Calu3 (cell line): Measurements from ENCODE around the gene PDE4B. TPM values are rescaled to one million over a fixed set of nuclear protein-coding genes. Genes with fewer than 3 reads are reported as not detected.

ENCODE experiments used
- BruUV-seq: library from RNA; stranded (reverse); fragments of 400-500 nt; replicated peaks from 2 replicates; lab custom pipeline; 2021; lab: Mats Ljungman, UMichigan
- CTCF ChIA-PET: fragments of 300-600 bp; sonication (Branson Sonifier 250); formaldehyde crosslinking; loops from one replicate; lab custom pipeline; 2022; ENCODE audit warnings: antibody characterized with exemption; lab: Charles Lee
- DNase-seq: peaks from one replicate; pipeline ENCODE4 v3.0.0; 2022
- H3K27ac Mint-ChIP-seq: one replicate; pipeline ENCODE4 v1.8.0; 2022; ENCODE audit warnings: mixed read lengths; ENCODE audit not compliant: unreplicated experiment
- H3K27me3 Mint-ChIP-seq: one replicate; pipeline ENCODE4 v1.8.0; 2022; ENCODE audit warnings: mixed read lengths; ENCODE audit not compliant: unreplicated experiment
- H3K36me3 Mint-ChIP-seq: one replicate; pipeline ENCODE4 v1.8.0; 2022; ENCODE audit warnings: mild to moderate bottlenecking, moderate library complexity, mixed read lengths; ENCODE audit not compliant: insufficient read depth, unreplicated experiment
- H3K4me1 Mint-ChIP-seq: one replicate; pipeline ENCODE4 v1.8.0; 2022; ENCODE audit warnings: mild to moderate bottlenecking, low read depth, mixed read lengths; ENCODE audit not compliant: unreplicated experiment
- H3K4me3 Mint-ChIP-seq: one replicate; pipeline ENCODE4 v1.8.0; 2022; ENCODE audit warnings: mild to moderate bottlenecking, low read depth, moderate library complexity, mixed read lengths; ENCODE audit not compliant: unreplicated experiment
- H3K9me3 Mint-ChIP-seq: one replicate; pipeline ENCODE4 v1.8.0; 2022; ENCODE audit warnings: low read depth, mixed read lengths; ENCODE audit not compliant: unreplicated experiment
- CTCF ChIP-seq: fragments of 200-600 bp; IDR thresholded peaks from one replicate; pipeline ENCODE4 v1.8.0; 2022; ENCODE audit warnings: antibody characterized with exemption; ENCODE audit not compliant: unreplicated experiment
- intact Hi-C: fragments of 100-400 bp; cut with micrococcal nuclease; formaldehyde crosslinking; loops from one replicate; pipeline ENCODE4 v1.10.0; 2022; ENCODE audit not compliant: unreplicated experiment
- total RNA-seq: library from RNA; stranded (reverse); gene quantifications from 2 replicates; pipeline ENCODE4 v1.2.3, GENCODE V29; 2022

The PDE4B gene
- total RNA-seq, 1 experiment from 2014 or later: 2.9 TPM

DNA sequence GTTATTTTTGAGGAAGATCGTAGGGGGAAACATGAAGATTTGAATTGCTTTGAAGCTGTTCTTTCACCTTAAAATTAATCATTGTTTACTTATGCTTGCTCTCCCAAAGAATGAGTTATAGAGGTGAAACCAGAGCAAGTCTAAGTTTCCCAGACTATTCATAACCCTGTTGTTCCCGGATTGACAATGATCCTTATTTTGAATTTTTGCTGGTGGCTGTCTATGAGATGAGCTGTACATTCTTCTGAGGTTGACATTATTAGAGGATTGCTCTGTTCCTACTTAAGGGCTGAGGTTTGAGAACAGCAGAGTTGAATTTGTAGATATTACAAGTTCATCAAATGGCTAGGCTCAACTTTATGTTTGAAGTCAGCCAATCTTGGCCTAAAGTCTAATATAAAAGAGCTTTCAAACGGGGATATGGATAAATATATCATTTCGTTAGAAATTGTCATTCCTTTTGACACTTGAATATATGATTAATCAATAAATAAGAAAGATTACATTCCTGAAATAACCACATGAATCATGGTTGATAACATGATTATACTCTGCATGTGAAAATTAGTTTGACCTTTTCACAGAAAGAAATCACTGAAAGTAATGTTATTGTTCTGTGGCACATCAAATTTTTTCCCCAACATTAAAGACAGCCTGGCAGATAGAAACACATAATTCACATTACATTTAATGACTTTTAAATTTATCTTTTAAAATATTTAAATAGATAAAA lies 19.1 kb upstream of the PDE4B start:
- intact Hi-C loops: no loop called here
- Mint-ChIP-seq H3K36me3 (no peaks in the 10 kb centered on the region), H3K27ac (no peak overlapping the region), H3K4me1 (no peaks in the 10 kb centered on the region), H3K9me3 (no peaks in the 10 kb centered on the region), H3K27me3 (peaks cover 18% of the 10 kb centered on the region), H3K4me3 (no peak overlapping the region)
- CTCF ChIA-PET: interaction anchor here (0.7 kb wide), 1 partner anchor 61 kb away, joined by 3 read pairs; no protein-coding TSS in a partner anchor
- no TSS peak for BruUV-seq
- DNase-seq: no peak
- TF ChIP-seq CTCF: no peak

GRCh38 chr1:65788762-65789161 lies 3.9 kb upstream of the PDE4B start:
- CTCF ChIA-PET: no interaction called here
- H3K4me3 Mint-ChIP-seq: no peak overlapping the region
- peaks cover 2% of the 10 kb centered on the region for H3K9me3 Mint-ChIP-seq
- no peaks in the 10 kb centered on the region for H3K36me3 Mint-ChIP-seq
- no peak overlapping the region for H3K27ac Mint-ChIP-seq
- no TSS peak for BruUV-seq
- no peak for TF ChIP-seq CTCF
- DNase-seq: no peak
- H3K27me3 Mint-ChIP-seq: peaks cover 45% of the 10 kb centered on the region
- intact Hi-C loops: no loop called here
- no peaks in the 10 kb centered on the region for H3K4me1 Mint-ChIP-seq

- no peaks in the 10 kb centered on the region for H3K4me1 Mint-ChIP-seq
- no peak overlapping the region for H3K4me3 Mint-ChIP-seq
- DNase-seq: no peak
- H3K27me3 Mint-ChIP-seq: peaks cover 71% of the 10 kb centered on the region
- CTCF ChIA-PET: interaction anchor here (0.7 kb wide), 1 partner anchor 318 kb away, joined by 3 read pairs; no protein-coding TSS in a partner anchor
- H3K9me3 Mint-ChIP-seq: peaks cover 2% of the 10 kb centered on the region
- BruUV-seq: no TSS peak
- no peak overlapping the region for H3K27ac Mint-ChIP-seq
- TF ChIP-seq CTCF: no peak
- intact Hi-C loops: no loop called here
- H3K36me3 Mint-ChIP-seq: no peaks in the 10 kb centered on the region
Measured at GRCh38 chr1:65791396-65791795, 1.3 kb upstream of the PDE4B start.

DNA sequence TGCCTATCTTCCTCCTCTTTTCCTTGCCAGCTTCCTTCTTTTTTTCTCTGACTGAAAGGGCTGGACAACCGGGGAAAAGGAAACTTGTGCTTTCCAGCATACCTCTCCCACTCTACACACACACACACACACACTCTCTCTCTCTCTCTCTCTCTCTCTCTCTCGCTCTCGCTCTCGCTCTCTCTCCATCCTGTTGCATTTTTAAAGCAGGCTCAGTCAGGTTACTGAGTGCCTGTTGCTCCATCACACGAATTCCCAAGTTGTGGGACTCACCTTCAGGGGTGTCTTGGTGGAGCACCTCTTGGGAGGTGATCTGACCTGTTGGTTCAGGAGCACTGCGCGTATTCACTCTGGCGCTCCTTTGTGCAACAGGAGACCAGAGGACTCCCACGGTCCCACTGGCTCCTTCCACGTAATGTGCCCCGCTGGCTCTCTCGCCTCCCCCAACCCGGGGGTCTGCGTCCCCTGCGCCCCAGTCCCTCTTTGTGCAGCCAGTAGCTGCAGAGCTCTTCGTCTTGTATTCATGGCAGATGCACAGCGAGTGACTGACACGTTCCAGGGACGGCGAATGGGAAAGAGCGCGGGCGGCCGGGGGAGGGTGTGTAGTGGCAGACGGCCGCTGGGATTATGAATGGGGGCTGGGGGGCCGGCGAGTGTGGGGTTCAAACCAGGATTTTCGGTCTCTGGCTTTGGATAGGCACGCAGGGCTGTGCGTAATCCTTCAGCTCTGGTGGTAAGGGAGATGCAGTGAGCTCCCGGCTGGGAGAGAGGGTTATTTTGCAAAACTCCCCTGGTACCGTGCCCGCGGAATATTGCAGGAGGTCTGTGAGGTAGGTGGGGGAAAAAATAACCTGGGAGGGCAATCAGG lies 660 bp upstream of the PDE4B start:
- Mint-ChIP-seq H3K27ac (no peak overlapping the region), H3K36me3 (no peaks in the 10 kb centered on the region), H3K27me3 (peaks cover 74% of the 10 kb centered on the region), H3K4me3 (peak overlapping the region; percentile 59), H3K9me3 (peaks cover 2% of the 10 kb centered on the region), H3K4me1 (no peaks in the 10 kb centered on the region)
- DNase-seq: no peak
- CTCF ChIA-PET: interaction anchor here (0.7 kb wide), 2 partner anchors 79 to 318 kb away, joined by 3 read pairs; no protein-coding TSS in a partner anchor
- intact Hi-C loops: no loop called here
- no peak for TF ChIP-seq CTCF
- BruUV-seq: no TSS peak
